HepG2 (cell line): ENCODE data around the gene SPRN. TPM values are rescaled to one million over a fixed set of nuclear protein-coding genes. Genes with fewer than 3 reads are reported as not detected.
"Not testable (repeated sequence)": the region's sequence is repeated elsewhere in the genome, so short reads cannot be mapped to it uniquely, and the experiment has no call there.

Source experiments
- ATAC-seq: fragments of 200-7000 bp; cut with Tn5 transposase; 3 replicates; pipeline ENCODE4 v1.9.1; 2020; ENCODE audit warnings: mild to moderate bottlenecking, moderate library complexity
- BruUV-seq: library from RNA; stranded (reverse); fragments of 400-500 nt; replicated peaks from 2 replicates; lab custom pipeline; 2021; lab: Mats Ljungman, UMichigan
- CTCF ChIA-PET: fragments of 300-600 bp; formaldehyde crosslinking; extraction: SDS; loops from one replicate; lab custom pipeline; 2021; ENCODE audit warnings: low total read pairs, inconsistent platforms, low intra/inter-chr PET ratio; lab: Yijun Ruan, JAX
- POLR2A ChIA-PET: fragments of 350-600 bp; sonication (Branson Sonifier 250); formaldehyde crosslinking; loops from one replicate; lab custom pipeline; 2020; ENCODE audit warnings: antibody characterized with exemption, inconsistent platforms; lab: Yijun Ruan, JAX
- DNase-seq: peaks from one replicate; pipeline ENCODE4 v3.0.0-alpha.2; 2015; ENCODE audit warnings: low spot score
- FAIRE-seq: peaks from 3 replicates; lab custom pipeline; 2011; peaks lifted over from hg19 to GRCh38; lab: Jason Lieb, UNC
- H2AFZ ChIP-seq: one replicate; pipeline ENCODE4 v1.6.1; 2011; ENCODE audit warnings: low read length, inconsistent platforms
- H3K27ac ChIP-seq: fragments of 300-600 bp; 3 replicates; pipeline ENCODE4 v1.8.0; 2011; ENCODE audit warnings: mixed run types, mild to moderate bottlenecking, mixed read lengths, low read length, inconsistent platforms; ENCODE audit not compliant: insufficient read depth; ENCODE audit errors: extremely low read length
- H3K27me3 ChIP-seq, 2 experiments: fragments of 200-600 bp in 1 of 2; 2 replicates in 1 of 2; 3 replicates in 1 of 2; pipeline versions ENCODE4 v1.6.0 to v1.8.0; 2011; ENCODE audit warnings: low read length in 2 of 2, mild to moderate bottlenecking in 2 of 2, moderate library complexity in 2 of 2, inconsistent platforms in 1 of 2; ENCODE audit not compliant: insufficient read depth in 2 of 2, control insufficient read depth in 1 of 2
- H3K36me3 ChIP-seq, 2 experiments: fragments of 200-600 bp in 1 of 2; replicated peaks in 1 of 2; 2 replicates in 1 of 2; 3 replicates in 1 of 2; pipeline versions ENCODE4 v1.5.1 to v1.8.0; 2011; ENCODE audit warnings: low read length in 2 of 2, inconsistent platforms in 1 of 2; ENCODE audit not compliant: insufficient read depth in 2 of 2, control insufficient read depth in 1 of 2
- H3K4me1 ChIP-seq: 2 replicates; pipeline ENCODE4 v1.5.1; 2012; ENCODE audit warnings: low read length, inconsistent platforms; ENCODE audit not compliant: insufficient read depth
- H3K4me2 ChIP-seq: 2 replicates; pipeline ENCODE4 v1.6.0; 2011; ENCODE audit warnings: low read depth, low read length, inconsistent platforms
- H3K4me3 ChIP-seq, 3 experiments: fragments of 200-600 bp in 1 of 3; sonication (generic), shearing (Covaris generic) in 1 of 3; replicated peaks in 1 of 3; 2 replicates each; pipeline ENCODE4 v1.5.1; 2011 to 2016; ENCODE audit warnings: low read length in 3 of 3, inconsistent platforms in 2 of 3, low read depth in 2 of 3, mild to moderate bottlenecking in 2 of 3, control low read depth in 1 of 3, mixed read lengths in 1 of 3; ENCODE audit not compliant: insufficient read depth in 1 of 3
- H3K79me2 ChIP-seq: one replicate; pipeline ENCODE4 v1.6.1; 2011; ENCODE audit warnings: low read length, inconsistent platforms; ENCODE audit not compliant: insufficient read depth
- H3K9ac ChIP-seq: 2 replicates; pipeline ENCODE4 v1.6.0; 2011; ENCODE audit warnings: mild to moderate bottlenecking, low read depth, low read length, inconsistent platforms; ENCODE audit not compliant: insufficient read depth
- H3K9me3 ChIP-seq: 2 replicates; pipeline ENCODE4 v1.5.1; 2012; ENCODE audit warnings: mild to moderate bottlenecking, low read length
- H4K20me1 ChIP-seq: 2 replicates; pipeline ENCODE4 v1.6.0; 2011; ENCODE audit warnings: inconsistent platforms, mild to moderate bottlenecking, low read length, moderate library complexity; ENCODE audit not compliant: insufficient read depth
- AGO2 ChIP-seq: fragments of 200-400 bp; formaldehyde crosslinking; optimal IDR thresholded peaks from 2 replicates; pipeline ENCODE3; 2017; ENCODE audit warnings: mild to moderate bottlenecking, low read depth, low read length, moderate library complexity
- NR0B2 ChIP-seq: sonication (generic); formaldehyde crosslinking; IDR thresholded peaks from 2 replicates; pipeline ENCODE4 v1.4.0; 2020; ENCODE audit warnings: mild to moderate bottlenecking, missing genetic modification reagents
- RAD51 ChIP-seq: fragments of 450-650 bp; IDR thresholded peaks from 2 replicates; pipeline ENCODE4 v1.6.1; 2016; ENCODE audit warnings: borderline replicate concordance
- ZNF414 ChIP-seq: sonication (generic); formaldehyde crosslinking; IDR thresholded peaks from 2 replicates; pipeline ENCODE4 v1.5.0; 2020; ENCODE audit warnings: missing genetic modification reagents
- WGBS: methylation state at CpG from one replicate; pipeline ENCODE4 v1.1.6; 2017; ENCODE audit warnings: low lambda C conversion rate; 5-methylcytosine and 5-hydroxymethylcytosine counted together
- in situ Hi-C: cut with HindIII; loops from 2 replicates; pipeline ENCODE4 v1.10.0; 2017; ENCODE audit warnings: low pct_unique_long_range_greater_than_20kb; ENCODE audit not compliant: extremely low pct_ligation_motif_present
- intact Hi-C: fragments of 100-400 bp; cut with micrococcal nuclease; formaldehyde crosslinking; loops from one replicate; pipeline ENCODE4 v1.10.0; 2022; ENCODE audit not compliant: unreplicated experiment
- polyA plus RNA-seq, 8 experiments: library from polyadenylated mRNA; depleted of rRNA in 3 of 8; stranded (reverse) in 7 of 8; unstranded in 1 of 8; fragments of >200 nt; fragmentation: Illumina TruSeq in 4 of 8; extraction: Trizol in 4 of 8; gene quantifications; 2 replicates each; pipeline versions ENCODE4 v1.2.1 to v1.2.3, GENCODE V29; 2011 to 2016; ENCODE audit warnings: low read depth in 4 of 8, missing spikeins in 1 of 8, mixed read lengths in 1 of 8; ENCODE audit not compliant: insufficient read depth in 1 of 8
- total RNA-seq, 5 experiments: library from RNA; depleted of rRNA; stranded (reverse); fragments of >200 nt; fragmentation: Illumina TruSeq; extraction: Trizol; gene quantifications; 2 replicates each; pipeline ENCODE4 v1.2.3, GENCODE V29; 2016; ENCODE audit warnings: low read depth in 1 of 5

SPRN gene
- total and polyA plus RNA-seq, 2 of the 13 experiments (the other 11 are each of a cell fraction or from before 2014, with no cell fraction given) = not detected

GRCh38 chr10:133418289-133418993 is 6.0 kb downstream of the SPRN start (continued):
- TF ChIP-seq ZNF414 (no peak), RAD51 (no peak)

GRCh38 chr10:133415752-133416151 is 8.7 kb downstream of the SPRN start:
- FAIRE-seq = no peak
- intact Hi-C loops (no loop called here), in situ Hi-C loops (no loop called here)
- WGBS = 98% methylated on average over 25 of the region's 25 CpGs
- Histone ChIP-seq H3K9me3 (peaks cover 18% of the 10 kb centered on the region), H3K36me3 (peaks cover 8 to 47% of the 10 kb centered on the region in 2 experiments), H3K79me2 (peaks cover 3% of the 10 kb centered on the region), H3K27me3 (no peaks in the 10 kb centered on the region), H3K4me3 (no peak overlapping the region), H2AFZ (no peak overlapping the region), H4K20me1 (no peaks in the 10 kb centered on the region), H3K27ac (no peak overlapping the region), H3K4me1 (no peaks in the 10 kb centered on the region)
- BruUV-seq = no TSS peak
- CTCF ChIA-PET = no interaction called here
- TF ChIP-seq NR0B2 (CRISPR knock-in tag) = no peak
- peak; percentile 28 for TF ChIP-seq AGO2
- TF ChIP-seq, all 625 proteins: peak for 1
- Histone ChIP-seq H3K4me2 (no peak overlapping the region), H3K9ac (no peak overlapping the region)
- POLR2A ChIA-PET = no interaction called here
- ATAC-seq (no peak), DNase-seq (no peak)

- intact Hi-C loops, H3K4me2 ChIP-seq, ATAC-seq, H3K4me3 ChIP-seq, H3K4me1 ChIP-seq, CTCF ChIA-PET, H4K20me1 ChIP-seq, FAIRE-seq, POLR2A ChIA-PET, H2AFZ ChIP-seq, H3K27ac ChIP-seq, DNase-seq, BruUV-seq, in situ Hi-C loops, H3K9ac ChIP-seq, H3K27me3 ChIP-seq: not testable (repeated sequence)
- Histone ChIP-seq H3K79me2 (peaks cover 13% of the 10 kb centered on the region), H3K36me3 (peaks cover 7 to 52% of the 10 kb centered on the region in 2 experiments), H3K9me3 (peaks cover 19% of the 10 kb centered on the region)
- WGBS = 100% methylated on average over 4 of the region's 23 CpGs
These were observed 10.0 kb downstream of the SPRN start for GRCh38 chr10:133414401-133414800.
